Caco-2 (cell line): ENCODE measurements around the gene LY6G5C. TPM values are rescaled to one million over a fixed set of nuclear protein-coding genes. Genes with fewer than 3 reads are reported as not detected.

ENCODE experiments used
- BruUV-seq: library from RNA; stranded (reverse); fragments of 400-500 nt; replicated peaks from 2 replicates; lab custom pipeline; 2021; lab: Mats Ljungman, UMichigan
- CTCF ChIA-PET: fragments of 300-600 bp; sonication (Branson Sonifier 250); formaldehyde crosslinking; loops from one replicate; lab custom pipeline; 2022; ENCODE audit warnings: antibody characterized with exemption; lab: Charles Lee
- POLR2A ChIA-PET: fragments of 300-600 bp; sonication (Branson Sonifier 250); formaldehyde crosslinking; loops from one replicate; lab custom pipeline; 2022; ENCODE audit warnings: antibody characterized with exemption; lab: Charles Lee
- DNase-seq, 2 experiments: peaks; one replicate each; pipeline versions ENCODE4 v3.0.0 to v3.0.0-alpha.2; 2020 to 2022
- H3K27me3 ChIP-seq: replicated peaks from 2 replicates; pipeline ENCODE4 v1.6.0; 2011; ENCODE audit warnings: low read length; ENCODE audit not compliant: control insufficient read depth, insufficient read depth
- H3K36me3 ChIP-seq: 2 replicates; pipeline ENCODE4 v1.5.1; 2011; ENCODE audit warnings: low read length; ENCODE audit not compliant: control insufficient read depth, insufficient read depth
- H3K4me1 ChIP-seq: fragments of 250-450 bp; sonication (Bioruptor Pico); 2 replicates; pipeline ENCODE4 v1.5.1; 2020; ENCODE audit warnings: mild to moderate bottlenecking
- H3K4me3 ChIP-seq: 2 replicates; pipeline ENCODE4 v1.5.1; 2011; ENCODE audit warnings: low read depth, mild to moderate bottlenecking, control low read depth, low read length
- H3K9me3 ChIP-seq: fragments of 250-450 bp; sonication (Bioruptor Pico); 2 replicates; pipeline ENCODE4 v1.5.1; 2020; ENCODE audit warnings: mild to moderate bottlenecking, moderate library complexity
- H3K27ac Mint-ChIP-seq: one replicate; pipeline ENCODE4 v1.8.0; 2022; ENCODE audit warnings: mixed read lengths; ENCODE audit not compliant: unreplicated experiment
- H3K27me3 Mint-ChIP-seq: one replicate; pipeline ENCODE4 v1.8.0; 2022; ENCODE audit warnings: mixed read lengths; ENCODE audit not compliant: insufficient read depth, unreplicated experiment
- H3K36me3 Mint-ChIP-seq: one replicate; pipeline ENCODE4 v1.8.0; 2022; ENCODE audit warnings: mild to moderate bottlenecking, mixed read lengths; ENCODE audit not compliant: insufficient read depth, unreplicated experiment
- H3K4me1 Mint-ChIP-seq: one replicate; pipeline ENCODE4 v1.8.0; 2022; ENCODE audit warnings: low read depth, mixed read lengths; ENCODE audit not compliant: unreplicated experiment
- H3K4me3 Mint-ChIP-seq: one replicate; pipeline ENCODE4 v1.8.0; 2022; ENCODE audit warnings: mild to moderate bottlenecking, moderate library complexity, mixed read lengths; ENCODE audit not compliant: unreplicated experiment
- H3K9me3 Mint-ChIP-seq: one replicate; pipeline ENCODE4 v1.8.0; 2022; ENCODE audit warnings: mixed read lengths; ENCODE audit not compliant: unreplicated experiment
- intact Hi-C: fragments of 100-400 bp; cut with micrococcal nuclease; formaldehyde crosslinking; loops from one replicate; pipeline ENCODE4 v1.10.0; 2022; ENCODE audit not compliant: unreplicated experiment
- total RNA-seq: library from RNA; stranded (reverse); gene quantifications from 2 replicates; pipeline ENCODE4 v1.2.3, GENCODE V29; 2022
- TF ChIP-seq, protein P1 (sequence below), 2 experiments: fragments of 200-600 bp in 1 of 2; IDR thresholded peaks; 1 replicate in 1 of 2; 2 replicates in 1 of 2; pipeline versions ENCODE4 v1.5.1 to v1.8.0; 2011 to 2022; ENCODE audit warnings: antibody characterized with exemption in 1 of 2, control low read depth in 1 of 2, inconsistent platforms in 1 of 2, low read depth in 1 of 2, low read length in 1 of 2, mild to moderate bottlenecking in 1 of 2, moderate library complexity in 1 of 2; ENCODE audit not compliant: insufficient read depth in 1 of 2, severe bottlenecking in 1 of 2, unreplicated experiment in 1 of 2

The LY6G5C gene
- total RNA-seq, 1 experiment from 2014 or later: 2.9 TPM

DNA sequence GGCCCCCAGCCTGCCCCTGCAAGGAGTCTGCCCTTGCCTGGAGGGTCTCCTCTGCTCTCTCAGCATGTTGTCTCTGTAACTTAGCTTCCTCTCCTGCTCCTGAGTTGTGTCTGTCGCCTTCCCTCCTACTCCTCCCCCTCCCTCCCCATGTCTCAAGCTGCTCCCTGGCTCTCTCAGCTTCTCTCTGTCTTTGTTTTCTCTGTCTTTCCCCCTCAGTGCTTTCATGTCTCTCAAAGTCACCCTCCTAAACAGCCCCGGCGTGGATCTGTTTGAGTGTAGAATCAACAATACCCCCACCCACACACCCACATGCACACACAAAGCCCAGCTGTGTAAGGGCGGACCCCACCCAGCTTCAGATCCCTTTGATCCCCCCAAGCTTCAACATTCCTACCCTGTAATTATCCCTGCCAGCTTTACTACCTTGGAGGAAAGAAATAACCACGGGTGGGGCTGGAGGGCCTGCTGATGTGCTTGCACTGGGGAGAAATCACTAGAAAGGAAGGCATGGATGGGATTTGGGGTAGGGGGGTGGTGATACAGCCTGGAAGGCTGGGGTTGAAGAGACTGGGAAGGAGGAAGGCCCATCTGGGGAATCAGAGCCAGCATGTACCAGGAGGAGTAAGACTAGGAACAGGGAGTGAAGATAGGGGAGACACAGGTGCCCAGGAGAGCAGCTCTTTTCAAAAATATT is 33.3 kb upstream of the LY6G5C start:
- POLR2A ChIA-PET: interaction anchor here (0.8 to 1.9 kb wide), 6 partner anchors 11 to 149 kb away, joined by 3 to 11 read pairs (median 6); partner anchors contain the start of genes ABHD16A, CLIC1, HSPA1B and NEU1
- Mint-ChIP-seq H3K4me1 (peaks cover 50% of the 10 kb centered on the region), H3K4me3 (peak overlapping the region; percentile 65), H3K27me3 (no peaks in the 10 kb centered on the region), H3K27ac (peak overlapping the region; percentile 98), H3K36me3 (peaks cover 5% of the 10 kb centered on the region), H3K9me3 (no peaks in the 10 kb centered on the region)
- intact Hi-C loops: no loop called here
- Histone ChIP-seq H3K27me3 (no peaks in the 10 kb centered on the region), H3K4me3 (0 out of 2 replicates have a peak overlapping the region, but pooled peaks have one; percentile 5), H3K9me3 (no peaks in the 10 kb centered on the region), H3K4me1 (peaks cover 44% of the 10 kb centered on the region), H3K36me3 (no peaks in the 10 kb centered on the region)
- CTCF ChIA-PET: interaction anchor here (0.7 to 1.7 kb wide), 5 partner anchors 15 to 93 kb away, joined by 3 to 6 read pairs (median 4); partner anchors contain the start of genes DDAH2 and LSM2
- TF ChIP-seq, protein P1, sequence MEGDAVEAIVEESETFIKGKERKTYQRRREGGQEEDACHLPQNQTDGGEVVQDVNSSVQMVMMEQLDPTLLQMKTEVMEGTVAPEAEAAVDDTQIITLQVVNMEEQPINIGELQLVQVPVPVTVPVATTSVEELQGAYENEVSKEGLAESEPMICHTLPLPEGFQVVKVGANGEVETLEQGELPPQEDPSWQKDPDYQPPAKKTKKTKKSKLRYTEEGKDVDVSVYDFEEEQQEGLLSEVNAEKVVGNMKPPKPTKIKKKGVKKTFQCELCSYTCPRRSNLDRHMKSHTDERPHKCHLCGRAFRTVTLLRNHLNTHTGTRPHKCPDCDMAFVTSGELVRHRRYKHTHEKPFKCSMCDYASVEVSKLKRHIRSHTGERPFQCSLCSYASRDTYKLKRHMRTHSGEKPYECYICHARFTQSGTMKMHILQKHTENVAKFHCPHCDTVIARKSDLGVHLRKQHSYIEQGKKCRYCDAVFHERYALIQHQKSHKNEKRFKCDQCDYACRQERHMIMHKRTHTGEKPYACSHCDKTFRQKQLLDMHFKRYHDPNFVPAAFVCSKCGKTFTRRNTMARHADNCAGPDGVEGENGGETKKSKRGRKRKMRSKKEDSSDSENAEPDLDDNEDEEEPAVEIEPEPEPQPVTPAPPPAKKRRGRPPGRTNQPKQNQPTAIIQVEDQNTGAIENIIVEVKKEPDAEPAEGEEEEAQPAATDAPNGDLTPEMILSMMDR (IDR thresholded peaks at IDR 0.05; ENCODE audit: insufficient read depth in 1 of 2, low read depth in 1 of 2, low read length in 1 of 2, severe bottlenecking in 1 of 2, unreplicated experiment in 1 of 2): no peak
- DNase-seq: peak; percentile 52 to 77
- no TSS peak for BruUV-seq

GRCh38 chr6:31713465-31713864 is 32.6 kb upstream of the LY6G5C start:
- peaks cover 44% of the 10 kb centered on the region for H3K4me1 Mint-ChIP-seq
- BruUV-seq: no TSS peak

DNA sequence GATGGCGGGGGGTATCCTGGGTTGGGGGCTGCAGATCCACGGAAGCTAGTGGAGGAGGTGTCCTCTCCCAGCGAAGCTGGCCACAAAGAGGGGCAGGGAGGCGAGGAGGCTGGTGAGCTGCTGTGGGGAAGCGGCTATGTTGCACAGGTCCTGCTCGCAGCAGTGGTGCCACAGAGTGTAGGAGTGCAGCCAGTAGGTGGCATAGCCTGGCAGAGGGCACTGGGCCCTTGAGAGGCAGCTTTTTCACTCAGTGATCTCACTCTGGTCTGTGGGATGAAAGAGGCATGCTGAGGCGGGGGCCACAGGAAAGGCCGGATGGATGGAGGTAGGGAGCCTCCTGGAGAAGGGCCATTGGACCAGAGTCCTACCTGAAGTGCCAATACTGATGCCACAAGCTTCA is 31.4 kb upstream of the LY6G5C start:
- CTCF ChIA-PET: interaction anchor here (1.0 kb wide), 1 partner anchor 57 kb away, joined by 3 read pairs; no protein-coding TSS in a partner anchor
- BruUV-seq: no TSS peak
- POLR2A ChIA-PET: no interaction called here

More at GRCh38 chr6:31713465-31713864, 32.6 kb upstream of the LY6G5C start:
- no peak overlapping the region for H3K4me3 ChIP-seq
- no peaks in the 10 kb centered on the region for H3K36me3 ChIP-seq
- DNase-seq: no peak
- no peaks in the 10 kb centered on the region for H3K9me3 ChIP-seq
- TF ChIP-seq, protein P1 (IDR thresholded peaks at IDR 0.05; ENCODE audit: insufficient read depth in 1 of 2, low read depth in 1 of 2, low read length in 1 of 2, severe bottlenecking in 1 of 2, unreplicated experiment in 1 of 2): no peak
- ChIA-PET POLR2A (interaction anchor here (0.9 to 1.9 kb wide), 3 partner anchors 10 to 149 kb away, joined by 5 to 11 read pairs (median 7); partner anchors contain the start of genes ABHD16A and NEU1), CTCF (interaction anchor here (1.0 to 1.7 kb wide), 4 partner anchors 16 to 93 kb away, joined by 3 to 6 read pairs (median 4); partner anchors contain the start of genes DDAH2 and LSM2)
- Mint-ChIP-seq H3K27ac (peak overlapping the region; percentile 98), H3K4me3 (peak overlapping the region; percentile 65), H3K36me3 (peaks cover 5% of the 10 kb centered on the region), H3K9me3 (no peaks in the 10 kb centered on the region), H3K27me3 (no peaks in the 10 kb centered on the region)
- intact Hi-C loops: no loop called here
- no peaks in the 10 kb centered on the region for H3K27me3 ChIP-seq
- peaks cover 38% of the 10 kb centered on the region for H3K4me1 ChIP-seq

More for the DNA sequence above, 31.4 kb upstream of the LY6G5C start:
- H3K36me3 Mint-ChIP-seq: peaks cover 5% of the 10 kb centered on the region
- no peaks in the 10 kb centered on the region for H3K9me3 ChIP-seq
- intact Hi-C loops: no loop called here
- H3K4me1 ChIP-seq: peaks cover 26% of the 10 kb centered on the region
- H3K9me3 Mint-ChIP-seq: no peaks in the 10 kb centered on the region
- H3K4me3 Mint-ChIP-seq: peak overlapping the region; percentile 34
- H3K36me3 ChIP-seq: no peaks in the 10 kb centered on the region
- no peaks in the 10 kb centered on the region for H3K27me3 Mint-ChIP-seq
- peaks cover 32% of the 10 kb centered on the region for H3K4me1 Mint-ChIP-seq
- H3K4me3 ChIP-seq: no peak overlapping the region
- H3K27me3 ChIP-seq: no peaks in the 10 kb centered on the region
- no peak for DNase-seq
- TF ChIP-seq, protein P1 (IDR thresholded peaks at IDR 0.05; ENCODE audit: insufficient read depth in 1 of 2, low read depth in 1 of 2, low read length in 1 of 2, severe bottlenecking in 1 of 2, unreplicated experiment in 1 of 2): no peak
- H3K27ac Mint-ChIP-seq: peak overlapping the region; percentile 47
